Femur (tissue), 1 donor: ENCODE measurements around the gene SMNDC1.
A peak's percentile ranks its signal among the peaks of the same experiment; 100 is the strongest.

ENCODE experiments used
- DNase-seq: peaks from one replicate; pipeline ENCODE4 v3.0.0-alpha.2; 2017

SMNDC1 gene

GRCh38 chr10:110326351-110327032 is 21.8 kb upstream of the SMNDC1 start:
- DNase-seq, result no peak

GRCh38 chr10:110324805-110325280 is 20.1 kb upstream of the SMNDC1 start:
- DNase-seq, result no peak

- DNase-seq, result no peak
These were observed 19.6 kb upstream of the SMNDC1 start for GRCh38 chr10:110324201-110324804.

GRCh38 chr10:110323503-110323902 is 18.8 kb upstream of the SMNDC1 start:
- no peak for DNase-seq

- DNase-seq, result no peak
These were observed 17.3 kb upstream of the SMNDC1 start for GRCh38 chr10:110321869-110322620.

- DNase-seq, result no peak
These were observed 13.4 kb upstream of the SMNDC1 start for GRCh38 chr10:110317866-110318850.

- no peak for DNase-seq
These were observed 9.0 kb upstream of the SMNDC1 start for GRCh38 chr10:110313674-110314073.

- no peak for DNase-seq
These were observed 7.5 kb upstream of the SMNDC1 start for GRCh38 chr10:110312206-110312605.

- peak; percentile 43 for DNase-seq
These were observed 6.7 kb upstream of the SMNDC1 start for GRCh38 chr10:110311357-110311949.

- DNase-seq, result no peak
These were observed 6.0 kb upstream of the SMNDC1 start for GRCh38 chr10:110310741-110311140.

GRCh38 chr10:110307805-110308204 is 3.1 kb upstream of the SMNDC1 start:
- no peak for DNase-seq

GRCh38 chr10:110306452-110306768 is 1.7 kb upstream of the SMNDC1 start:
- DNase-seq, result no peak

- DNase-seq, result peak; percentile 48
These were observed 1.2 kb upstream of the SMNDC1 start for GRCh38 chr10:110305767-110306451.

GRCh38 chr10:110304394-110304779 is 333 bp downstream of the SMNDC1 start:
- DNase-seq, result no peak

GRCh38 chr10:110303681-110304080 is 1.0 kb downstream of the SMNDC1 start:
- no peak for DNase-seq

- DNase-seq, result no peak
These were observed 4.2 kb downstream of the SMNDC1 start for GRCh38 chr10:110300486-110300986.

- no peak for DNase-seq
These were observed 7.8 kb downstream of the SMNDC1 start for GRCh38 chr10:110296966-110297365.

GRCh38 chr10:110286841-110287240 is 17.9 kb downstream of the SMNDC1 start:
- DNase-seq, result no peak

GRCh38 chr10:110285501-110285900 is 19.2 kb downstream of the SMNDC1 start:
- DNase-seq, result no peak

- DNase-seq, result no peak
These were observed 20.5 kb downstream of the SMNDC1 start for GRCh38 chr10:110284262-110284661.

- peak; percentile 54 for DNase-seq
These were observed 25.2 kb downstream of the SMNDC1 start for GRCh38 chr10:110279407-110279986.
